Endothelial cell of umbilical vein (primary cell): ENCODE measurements around the gene ELMO2. TPM values are rescaled to one million over a fixed set of nuclear protein-coding genes. Genes with fewer than 3 reads are reported as not detected.

ENCODE experiments used
- BruUV-seq: library from RNA; stranded (reverse); fragments of 400-500 nt; replicated peaks from 2 replicates; lab custom pipeline; 2021; lab: Mats Ljungman, UMichigan
- CTCF ChIA-PET: fragments of 300-600, 350-600 bp; sonication (Branson Sonifier 250); formaldehyde crosslinking; loops from one replicate; lab custom pipeline; 2021; ENCODE audit warnings: antibody characterized with exemption, inconsistent platforms; lab: Charles Lee
- POLR2A ChIA-PET: fragments of 300-600, 350-600 bp; sonication (Branson Sonifier 250); formaldehyde crosslinking; loops from one replicate; lab custom pipeline; 2021; ENCODE audit warnings: antibody characterized with exemption, inconsistent platforms; lab: Charles Lee
- DNase-seq: peaks from one replicate; pipeline ENCODE4 v3.0.0-alpha.2; 2011; ENCODE audit warnings: low read depth, low spot score
- FAIRE-seq: peaks from 2 replicates; lab custom pipeline; 2011; peaks lifted over from hg19 to GRCh38; lab: Jason Lieb, UNC
- H2AFZ ChIP-seq: 2 replicates; pipeline ENCODE4 v1.6.0; 2012; ENCODE audit warnings: low read depth, low read length, control low read depth, inconsistent platforms
- H3K27ac ChIP-seq: 2 replicates; pipeline ENCODE4 v1.5.1; 2011; ENCODE audit warnings: low read depth, mild to moderate bottlenecking, control low read depth, low read length, moderate library complexity; ENCODE audit not compliant: insufficient read depth
- H3K27me3 ChIP-seq, 2 experiments: 2 replicates each; pipeline versions ENCODE4 v1.6.0 to v1.6.1; 2011; ENCODE audit warnings: low read length in 2 of 2, mixed read lengths in 1 of 2; ENCODE audit not compliant: control insufficient read depth in 2 of 2, insufficient read depth in 2 of 2
- H3K36me3 ChIP-seq, 2 experiments: 2 replicates in 1 of 2; 3 replicates in 1 of 2; pipeline ENCODE4 v1.5.1; 2011; ENCODE audit warnings: low read length in 2 of 2, mild to moderate bottlenecking in 1 of 2, moderate library complexity in 1 of 2; ENCODE audit not compliant: control insufficient read depth in 2 of 2, insufficient read depth in 2 of 2; ENCODE audit errors: extremely low read depth in 1 of 2
- H3K4me1 ChIP-seq: 3 replicates; pipeline ENCODE4 v1.5.1; 2011; ENCODE audit warnings: mild to moderate bottlenecking, low read length; ENCODE audit not compliant: control insufficient read depth, insufficient read depth; ENCODE audit errors: extremely low read depth
- H3K4me2 ChIP-seq: 2 replicates; pipeline ENCODE4 v1.6.1; 2011; ENCODE audit warnings: low read length, control low read depth, mixed read lengths; ENCODE audit not compliant: insufficient read depth
- H3K4me3 ChIP-seq, 3 experiments: fragments of 200-600 bp in 1 of 3; sonication (generic), shearing (Covaris generic) in 1 of 3; replicated peaks in 1 of 3; 2 replicates each; pipeline ENCODE4 v1.5.1; 2011 to 2016; ENCODE audit warnings: control low read depth in 3 of 3, low read length in 3 of 3, mild to moderate bottlenecking in 2 of 3, inconsistent platforms in 1 of 3, low read depth in 1 of 3, moderate library complexity in 1 of 3; ENCODE audit not compliant: insufficient read depth in 1 of 3
- H3K79me2 ChIP-seq: 2 replicates; pipeline ENCODE4 v1.6.0; 2012; ENCODE audit warnings: low read length, inconsistent platforms; ENCODE audit not compliant: control insufficient read depth, insufficient read depth
- H3K9ac ChIP-seq: replicated peaks from 2 replicates; pipeline ENCODE3; 2011; ENCODE audit warnings: low read length, control low read depth; ENCODE audit not compliant: insufficient read depth; ENCODE audit errors: extremely low read depth
- H3K9me1 ChIP-seq: replicated peaks from 3 replicates; pipeline ENCODE4 v1.6.0; 2011; ENCODE audit warnings: mild to moderate bottlenecking, low read length; ENCODE audit not compliant: control insufficient read depth, insufficient read depth; ENCODE audit errors: extremely low read depth
- H3K9me3 ChIP-seq: replicated peaks from 2 replicates; pipeline ENCODE4 v1.5.1; 2012; ENCODE audit warnings: low read length, inconsistent platforms; ENCODE audit not compliant: control insufficient read depth, insufficient read depth
- H4K20me1 ChIP-seq: replicated peaks from 2 replicates; pipeline ENCODE3; 2011; ENCODE audit warnings: mild to moderate bottlenecking, low read length; ENCODE audit not compliant: control insufficient read depth, insufficient read depth; ENCODE audit errors: extremely low read depth
- EZH2 ChIP-seq: IDR thresholded peaks from 2 replicates; pipeline ENCODE4 v1.6.1; 2012; ENCODE audit warnings: borderline replicate concordance, low read depth, mild to moderate bottlenecking, moderate library complexity, low read length, inconsistent platforms; ENCODE audit not compliant: severe bottlenecking
- FOS ChIP-seq: IDR thresholded peaks from 2 replicates; pipeline ENCODE4 v1.6.1; 2011; ENCODE audit warnings: mild to moderate bottlenecking, low read length, moderate library complexity, borderline replicate concordance; ENCODE audit not compliant: insufficient read depth
- GATA2 ChIP-seq: IDR thresholded peaks from 2 replicates; pipeline ENCODE4 v1.7.0; 2011; ENCODE audit warnings: low read depth, mild to moderate bottlenecking, moderate library complexity, mixed read lengths, low read length; ENCODE audit not compliant: insufficient read length, insufficient read depth
- JUN ChIP-seq: IDR thresholded peaks from 2 replicates; pipeline ENCODE4 v1.6.1; 2011; ENCODE audit warnings: borderline replicate concordance, low read depth; ENCODE audit not compliant: insufficient read length, insufficient read depth
- MYC ChIP-seq: IDR thresholded peaks from one replicate; pipeline ENCODE4 v1.6.1; 2011; ENCODE audit warnings: mild to moderate bottlenecking, low read depth, low read length
- POLR2A ChIP-seq: IDR thresholded peaks from 2 replicates; pipeline ENCODE4 v1.6.1; 2012; ENCODE audit warnings: low read depth, mild to moderate bottlenecking, control low read depth, low read length
- POLR2AphosphoS5 ChIP-seq: IDR thresholded peaks from 2 replicates; pipeline ENCODE4 v1.6.1; 2012; ENCODE audit warnings: low read depth, mild to moderate bottlenecking, control low read depth, low read length, moderate library complexity; ENCODE audit not compliant: insufficient read depth
- dilution Hi-C: fragments of 300-500 bp; cut with MboI; formaldehyde crosslinking; loops from one replicate; pipeline ENCODE4 v1.15.0; 2019; ENCODE audit warnings: low sequenced_read_pairs; ENCODE audit not compliant: extremely low pct_ligation_motif_present
- intact Hi-C: fragments of 100-400 bp; cut with micrococcal nuclease; formaldehyde crosslinking; loops from one replicate; pipeline ENCODE4 v1.10.0; 2022
- polyA plus RNA-seq, 4 experiments: library from polyadenylated mRNA; depleted of rRNA in 3 of 4; stranded (reverse) in 3 of 4; unstranded in 1 of 4; fragments of >200 nt; gene quantifications; 2 replicates each; pipeline versions ENCODE4 v1.2.1 to v1.2.3, GENCODE V29; 2011 to 2012; ENCODE audit warnings: missing spikeins in 1 of 4
- total RNA-seq: library from RNA; stranded (reverse); gene quantifications from 2 replicates; pipeline ENCODE4 v1.2.3, GENCODE V29; 2021
- TF ChIP-seq, protein P1 (sequence below), 2 donors: IDR thresholded peaks; 1 replicate in 1 of 2; 2 replicates in 1 of 2; pipeline ENCODE4 v1.5.1; 2011; ENCODE audit warnings: low read length in 2 of 2, mild to moderate bottlenecking in 2 of 2, moderate library complexity in 2 of 2, control low read depth in 1 of 2, inconsistent platforms in 1 of 2, low read depth in 1 of 2; ENCODE audit not compliant: insufficient read depth in 1 of 2; ENCODE audit errors: extremely low read depth in 1 of 2
- TF ChIP-seq, protein P2 (sequence below): IDR thresholded peaks from 2 replicates; pipeline ENCODE4 v1.6.1; 2011; ENCODE audit not compliant: insufficient read depth, insufficient read length

The ELMO2 gene
- total and polyA plus RNA-seq, 2 donors (not counting 3 experiments of a cell fraction or from before 2014, with no cell fraction given), result 35.1 to 43.5 TPM

DNA sequence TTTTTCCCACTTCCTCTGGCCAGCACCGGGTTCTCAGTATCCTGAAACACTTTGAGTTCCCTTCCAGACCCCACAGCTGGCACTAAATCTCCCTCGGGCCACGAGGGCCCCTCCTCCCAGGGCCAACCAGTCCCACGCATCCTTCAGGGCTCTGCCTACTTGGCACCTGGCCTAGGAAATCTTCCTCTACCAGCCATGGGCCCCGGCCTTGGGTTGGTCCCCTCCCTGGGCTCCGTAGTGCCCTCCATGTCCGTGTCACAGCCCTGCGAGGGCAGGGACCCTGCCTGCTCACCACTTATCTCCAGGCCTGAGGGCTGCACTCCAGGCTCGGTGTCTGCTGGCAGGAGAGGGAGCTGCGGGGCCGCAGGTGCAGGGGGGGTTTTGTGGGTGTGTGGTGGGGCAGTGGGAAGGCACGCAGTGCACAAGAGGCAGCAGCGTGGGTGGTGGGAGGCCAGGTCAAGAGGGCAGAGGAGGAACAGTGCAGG is 49.3 kb downstream of the ELMO2 start:
- Histone ChIP-seq H3K4me2 (no peak overlapping the region), H3K27me3 (no peaks in the 10 kb centered on the region), H3K9ac (no peak overlapping the region), H3K36me3 (peaks cover 0 to 8% of the 10 kb centered on the region in 2 experiments), H2AFZ (no peak overlapping the region), H3K79me2 (peaks cover 8% of the 10 kb centered on the region), H3K4me3 (no peak overlapping the region), H3K9me3 (no peaks in the 10 kb centered on the region), H3K4me1 (no peaks in the 10 kb centered on the region), H3K27ac (no peak overlapping the region), H4K20me1 (no peaks in the 10 kb centered on the region), H3K9me1 (no peaks in the 10 kb centered on the region)
- FAIRE-seq (no peak), DNase-seq (peak; percentile 10)
- intact Hi-C loops (no loop called here), dilution Hi-C loops (no loop called here)
- ChIA-PET POLR2A (no interaction called here), CTCF (interaction anchor here (1.7 kb wide), 1 partner anchor 8 kb away, joined by 7 read pairs; no protein-coding TSS in a partner anchor)
- TF ChIP-seq EZH2, result no peak
- no peak for TF ChIP-seq POLR2A
- no peak for TF ChIP-seq JUN
- no peak for TF ChIP-seq FOS
- no peak for TF ChIP-seq MYC
- TF ChIP-seq, protein P1, sequence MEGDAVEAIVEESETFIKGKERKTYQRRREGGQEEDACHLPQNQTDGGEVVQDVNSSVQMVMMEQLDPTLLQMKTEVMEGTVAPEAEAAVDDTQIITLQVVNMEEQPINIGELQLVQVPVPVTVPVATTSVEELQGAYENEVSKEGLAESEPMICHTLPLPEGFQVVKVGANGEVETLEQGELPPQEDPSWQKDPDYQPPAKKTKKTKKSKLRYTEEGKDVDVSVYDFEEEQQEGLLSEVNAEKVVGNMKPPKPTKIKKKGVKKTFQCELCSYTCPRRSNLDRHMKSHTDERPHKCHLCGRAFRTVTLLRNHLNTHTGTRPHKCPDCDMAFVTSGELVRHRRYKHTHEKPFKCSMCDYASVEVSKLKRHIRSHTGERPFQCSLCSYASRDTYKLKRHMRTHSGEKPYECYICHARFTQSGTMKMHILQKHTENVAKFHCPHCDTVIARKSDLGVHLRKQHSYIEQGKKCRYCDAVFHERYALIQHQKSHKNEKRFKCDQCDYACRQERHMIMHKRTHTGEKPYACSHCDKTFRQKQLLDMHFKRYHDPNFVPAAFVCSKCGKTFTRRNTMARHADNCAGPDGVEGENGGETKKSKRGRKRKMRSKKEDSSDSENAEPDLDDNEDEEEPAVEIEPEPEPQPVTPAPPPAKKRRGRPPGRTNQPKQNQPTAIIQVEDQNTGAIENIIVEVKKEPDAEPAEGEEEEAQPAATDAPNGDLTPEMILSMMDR (IDR thresholded peaks at IDR 0.05; ENCODE audit: extremely low read depth in 1 of 2, insufficient read depth in 1 of 2, low read depth in 1 of 2, low read length in 2 of 2), result no peak
- TF ChIP-seq, protein P2, sequence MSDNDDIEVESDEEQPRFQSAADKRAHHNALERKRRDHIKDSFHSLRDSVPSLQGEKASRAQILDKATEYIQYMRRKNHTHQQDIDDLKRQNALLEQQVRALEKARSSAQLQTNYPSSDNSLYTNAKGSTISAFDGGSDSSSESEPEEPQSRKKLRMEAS, result no peak
- TF ChIP-seq GATA2, result no peak
- no peak for TF ChIP-seq POLR2AphosphoS5
- no TSS peak for BruUV-seq
